DMS79 (cell line): ENCODE measurements around the gene CCT8.

ENCODE experiments used
- DNase-seq: peaks from one replicate; lab custom pipeline; 2025; lab: John Stamatoyannopoulos, UW

CCT8 gene

GRCh38 chr21:29077651-29078090 lies 4.2 kb upstream of the CCT8 start:
- DNase-seq: peak; percentile 35

- DNase-seq: peak; percentile 40
Observed at GRCh38 chr21:29076731-29077640, 3.5 kb upstream of the CCT8 start.

DNA sequence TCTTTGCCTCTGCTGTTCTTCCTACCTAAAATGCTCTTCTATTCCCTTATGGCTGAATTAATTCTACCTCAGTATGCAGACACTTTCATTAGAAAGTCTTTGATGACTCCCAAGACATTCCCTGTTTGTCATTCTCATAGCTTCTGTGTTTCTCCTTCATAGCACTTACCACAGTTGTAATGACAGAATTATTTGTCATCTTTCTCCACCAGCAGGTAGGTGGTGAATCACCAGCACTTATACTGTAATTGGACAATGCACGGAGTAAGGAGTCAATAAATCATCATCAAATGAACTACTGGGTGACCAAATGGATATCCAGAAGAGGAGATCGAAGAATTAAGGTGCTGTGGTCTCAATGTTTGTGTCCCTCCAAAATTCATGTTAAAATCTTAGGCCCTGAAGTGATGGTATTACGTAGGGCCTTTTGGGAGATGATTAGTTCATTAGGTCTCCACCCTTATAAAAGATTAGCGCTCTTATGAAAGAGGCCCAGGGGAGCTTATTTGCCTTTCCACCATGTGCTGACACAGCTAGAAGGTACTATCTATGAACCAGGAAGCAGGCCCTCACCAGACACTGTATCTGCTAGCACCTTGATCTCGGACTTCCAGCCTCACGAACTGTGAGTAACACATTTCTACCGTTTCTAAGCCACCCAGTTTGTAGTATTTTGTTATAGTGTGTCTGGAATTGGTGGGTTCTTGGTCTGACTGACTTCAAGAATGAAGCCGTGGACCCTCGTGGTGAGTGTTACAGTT lies 2.4 kb upstream of the CCT8 start:
- DNase-seq: no peak

GRCh38 chr21:29074783-29075182 lies 1.3 kb upstream of the CCT8 start:
- no peak for DNase-seq

DNA sequence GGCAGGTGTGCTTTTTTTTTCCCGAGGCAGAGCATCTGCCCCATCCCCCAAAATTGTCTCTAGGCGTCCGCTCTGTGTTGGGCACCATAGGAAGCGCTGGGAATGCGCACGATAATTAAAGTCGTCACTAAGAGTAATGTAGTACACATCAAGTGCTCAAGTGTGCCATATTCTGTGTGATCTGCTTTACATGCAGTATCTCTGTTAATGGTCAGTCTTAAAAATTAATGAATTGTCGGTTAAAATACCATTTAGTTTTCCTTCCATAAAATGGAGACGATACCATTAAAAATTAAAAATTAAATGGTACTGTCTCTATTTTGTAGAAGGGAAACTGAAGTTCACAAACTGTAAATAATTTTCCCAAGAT lies 544 bp upstream of the CCT8 start:
- DNase-seq: no peak

- no peak for DNase-seq
Observed at GRCh38 chr21:29072873-29073221, 601 bp downstream of the CCT8 start.

DNA sequence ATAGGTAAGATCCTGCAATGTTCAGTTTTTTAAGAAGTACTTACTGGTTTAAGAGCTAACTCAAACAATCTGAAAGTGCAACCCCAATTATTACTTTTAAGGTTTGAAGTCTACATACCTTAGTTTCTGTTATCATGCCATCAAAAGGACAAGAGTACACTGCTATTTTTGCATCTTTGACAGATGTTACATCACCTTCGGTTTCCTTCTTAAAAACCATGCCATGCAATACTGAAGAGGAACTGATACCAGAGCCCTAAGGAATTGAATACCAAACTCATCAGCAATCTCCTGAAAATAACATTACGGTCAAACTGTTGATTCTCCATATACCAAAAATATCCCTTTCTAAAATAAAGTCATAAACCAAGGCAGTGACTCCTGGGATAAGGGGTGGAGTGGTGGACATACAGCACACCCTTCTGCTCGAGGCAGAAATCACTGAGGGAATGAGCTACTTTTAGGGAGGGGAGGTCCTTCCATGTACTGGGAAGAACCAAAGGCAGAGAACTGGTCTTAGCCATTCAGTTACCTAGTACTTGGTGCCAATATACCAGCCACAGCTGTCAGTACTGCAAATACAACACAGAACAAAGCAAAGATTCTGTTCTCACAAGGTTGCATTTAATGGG lies 8.5 kb downstream of the CCT8 start:
- no peak for DNase-seq

- DNase-seq: no peak
Observed at GRCh38 chr21:29056538-29057050, 16.9 kb downstream of the CCT8 start.

DNA sequence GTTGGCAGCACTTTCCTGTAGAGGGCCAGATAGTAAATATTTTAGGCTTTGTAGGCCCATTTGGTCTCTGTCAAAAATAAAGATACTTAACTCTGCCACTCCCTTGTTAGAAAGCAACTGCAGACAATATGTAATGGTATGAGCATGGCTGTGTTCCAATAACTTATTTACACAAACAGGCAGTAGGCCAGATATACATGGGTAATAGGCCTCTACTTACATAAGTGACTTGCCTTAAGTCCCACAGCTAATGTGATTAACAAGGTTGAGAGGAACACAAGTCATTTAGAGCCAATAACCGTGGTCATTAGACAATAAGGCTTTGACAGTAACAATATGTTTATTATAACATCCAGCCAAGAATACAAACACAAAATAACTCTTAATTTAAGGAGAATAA lies 17.4 kb downstream of the CCT8 start:
- peak; percentile 35 for DNase-seq

- no peak for DNase-seq
Observed at GRCh38 chr21:29055080-29055479, 18.4 kb downstream of the CCT8 start.

- no peak for DNase-seq
Observed at GRCh38 chr21:29053656-29054055, 19.8 kb downstream of the CCT8 start.

- DNase-seq: peak; percentile 83
Observed at GRCh38 chr21:29053011-29053553, 20.4 kb downstream of the CCT8 start.

DNA sequence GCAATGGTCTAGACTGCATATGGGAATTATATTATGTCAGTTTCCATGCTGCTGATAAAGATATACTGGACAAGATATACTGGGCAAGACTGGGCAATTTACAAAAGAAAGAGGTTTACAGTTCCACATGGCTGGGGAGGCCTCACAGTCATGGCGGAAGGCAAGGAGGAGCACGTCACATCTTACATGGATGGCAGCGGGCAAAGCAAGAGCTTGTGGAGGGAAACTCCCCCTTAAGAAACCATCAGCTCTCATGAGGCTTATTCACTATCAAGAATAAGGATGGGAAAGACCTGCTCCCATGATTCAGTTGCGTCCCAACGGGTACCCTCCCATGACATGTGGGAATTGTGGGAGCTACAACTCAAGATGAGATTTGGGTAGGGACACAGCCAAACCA lies 21.2 kb downstream of the CCT8 start:
- no peak for DNase-seq

GRCh38 chr21:29034678-29035077 lies 38.8 kb downstream of the CCT8 start:
- no peak for DNase-seq

GRCh38 chr21:29033871-29034270 lies 39.6 kb downstream of the CCT8 start:
- DNase-seq: no peak

- DNase-seq: no peak
Observed at GRCh38 chr21:29033301-29033700, 40.1 kb downstream of the CCT8 start.

DNA sequence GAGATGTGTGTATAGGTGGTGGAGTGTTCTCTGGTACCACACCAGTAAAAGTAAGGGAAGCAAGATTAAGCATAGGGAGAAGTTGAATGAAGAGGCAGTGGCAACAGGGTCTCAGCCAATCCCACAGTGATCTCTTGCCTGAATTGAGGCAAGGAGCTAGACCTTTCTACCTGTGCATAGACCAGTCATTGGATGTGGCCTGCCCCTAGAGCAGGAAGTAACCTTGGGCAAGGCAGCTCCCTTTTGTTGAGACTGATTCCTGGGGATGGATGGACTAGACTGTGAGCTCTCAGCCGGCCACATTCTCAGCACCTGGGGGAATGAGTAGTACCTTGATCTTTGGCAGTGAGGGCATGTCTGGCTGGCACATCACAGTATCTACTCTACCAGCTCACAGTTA lies 42.5 kb downstream of the CCT8 start:
- no peak for DNase-seq

- no peak for DNase-seq
Observed at GRCh38 chr21:29029524-29029923, 43.9 kb downstream of the CCT8 start.

DNA sequence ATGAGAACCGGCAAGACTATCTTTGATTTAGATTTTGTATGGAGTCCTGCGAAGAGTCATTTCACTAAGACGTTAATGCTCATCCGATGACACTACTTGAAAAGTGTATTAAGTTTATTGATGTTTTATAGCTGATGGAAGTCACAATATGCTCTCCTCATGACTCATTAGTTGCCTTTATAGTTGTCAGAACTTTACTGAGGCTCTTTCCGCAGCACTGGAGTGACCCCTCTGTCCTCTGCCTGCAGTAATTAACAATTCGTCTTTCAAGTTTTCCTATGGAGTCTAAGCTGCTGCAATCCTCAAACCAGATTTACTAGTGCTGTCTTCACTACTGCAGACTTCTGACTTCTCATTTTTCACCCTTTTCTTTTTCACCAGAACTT lies 48.1 kb downstream of the CCT8 start:
- DNase-seq: no peak

DNA sequence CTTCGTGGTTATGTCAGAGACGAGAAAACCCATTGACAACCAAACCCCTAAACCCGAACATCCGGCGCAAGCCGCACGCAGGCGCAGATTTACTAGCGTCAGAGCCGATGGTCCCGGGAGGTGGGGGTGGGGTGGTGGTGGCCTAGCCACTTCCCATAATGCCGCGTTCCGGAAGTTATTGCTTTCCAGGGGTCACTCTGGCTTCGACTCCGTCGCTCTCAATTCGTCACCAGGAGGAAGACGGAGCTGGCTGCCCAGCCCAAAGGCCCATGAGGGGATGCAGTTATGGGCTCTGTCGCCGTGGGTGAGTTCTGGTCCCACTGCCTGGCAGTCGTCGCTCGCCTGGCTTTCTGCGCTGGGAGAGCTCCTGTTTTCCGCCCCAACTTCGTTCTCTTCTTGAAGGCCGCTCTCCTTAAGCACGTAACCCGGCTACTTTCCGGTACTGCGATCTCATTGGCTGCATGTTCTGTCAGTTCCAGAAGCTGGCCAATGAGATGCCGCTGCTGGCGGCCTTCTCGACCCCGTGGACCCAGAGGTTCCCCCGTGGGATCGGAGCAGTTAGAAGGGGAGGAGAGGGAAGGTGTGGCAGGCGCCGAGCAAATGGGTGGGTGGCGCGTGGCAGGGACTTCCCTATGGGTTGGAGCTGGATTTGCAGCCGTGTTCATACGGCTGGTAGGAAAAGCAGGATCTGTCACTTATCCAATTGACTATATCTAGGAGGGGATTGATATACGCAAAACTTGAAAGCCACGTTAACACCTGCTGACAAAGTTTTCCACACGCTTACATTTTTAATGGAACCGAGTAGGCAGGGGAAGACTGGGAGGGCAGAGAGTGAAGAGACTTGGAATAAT lies 48.7 kb downstream of the CCT8 start, which contains the start of gene USP16:
Gene USP16, plus strand, starts transcription at position 195 of the 854 bp plus-strand sequence. CDS start 3,246 bp downstream, outside the sequence.
- peak; percentile 91 for DNase-seq

DNA sequence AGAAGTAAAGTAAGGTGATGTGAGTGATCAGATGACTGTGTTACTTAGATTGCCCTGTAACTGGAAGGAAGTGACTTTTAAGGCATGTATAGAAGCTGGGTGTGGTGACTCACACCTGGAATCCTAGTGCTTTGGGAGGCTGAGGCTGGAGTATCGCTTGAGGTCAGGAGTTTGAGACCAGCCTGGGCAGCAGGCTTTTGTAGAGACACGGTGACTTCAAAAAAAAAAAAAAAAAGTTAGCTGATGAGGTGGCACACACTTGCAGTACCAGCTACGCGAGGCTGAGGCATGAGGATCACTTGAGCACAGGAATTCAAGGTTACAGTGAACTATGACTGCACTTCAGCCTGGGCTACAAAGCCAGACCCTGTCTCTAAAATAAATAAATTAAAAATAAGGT lies 51.3 kb downstream of the CCT8 start:
- no peak for DNase-seq
